DND-41 (cell line): ENCODE results near the gene GCHFR.

Source experiments
- ATAC-seq: fragments of 200-7000 bp; cut with Tn5 transposase; 3 replicates; pipeline ENCODE4 v1.9.1; 2021; ENCODE audit warnings: low read depth; ENCODE audit not compliant: insufficient read depth
- DNase-seq: peaks from one replicate; pipeline ENCODE4 v3.0.0-alpha.2; 2020
- H2AFZ ChIP-seq: 2 replicates; pipeline ENCODE4 v1.6.0; 2012; ENCODE audit warnings: low read depth, low read length
- H3K27ac ChIP-seq: 2 replicates; pipeline ENCODE4 v1.5.1; 2012; ENCODE audit warnings: low read length, inconsistent platforms
- H3K27me3 ChIP-seq: fragments of 200-600 bp; sonication (generic); 2 replicates; pipeline ENCODE4 v1.6.0; 2012; ENCODE audit warnings: low read length, mild to moderate bottlenecking, inconsistent platforms; ENCODE audit not compliant: insufficient read depth, poor library complexity
- H3K36me3 ChIP-seq: 2 replicates; pipeline ENCODE4 v1.5.1; 2012; ENCODE audit warnings: low read length, inconsistent platforms; ENCODE audit not compliant: insufficient read depth
- H3K4me1 ChIP-seq: 2 replicates; pipeline ENCODE4 v1.5.1; 2012; ENCODE audit warnings: mild to moderate bottlenecking, low read length; ENCODE audit not compliant: insufficient read depth
- H3K4me2 ChIP-seq: 2 replicates; pipeline ENCODE4 v1.6.0; 2012; ENCODE audit warnings: mild to moderate bottlenecking, moderate library complexity, low read length, inconsistent platforms; ENCODE audit not compliant: insufficient read depth
- H3K4me3 ChIP-seq, 2 experiments: fragments of 200-600 bp in 1 of 2; shearing (Covaris generic) in 1 of 2; 2 replicates each; pipeline ENCODE4 v1.5.1; 2012 to 2016; ENCODE audit warnings: inconsistent platforms in 2 of 2, low read length in 2 of 2, mild to moderate bottlenecking in 2 of 2, low read depth in 1 of 2, moderate library complexity in 1 of 2
- H3K79me2 ChIP-seq: 2 replicates; pipeline ENCODE4 v1.6.0; 2012; ENCODE audit warnings: low read length, inconsistent platforms; ENCODE audit not compliant: insufficient read depth
- H3K9ac ChIP-seq: 2 replicates; pipeline ENCODE4 v1.6.0; 2012; ENCODE audit warnings: low read depth, mild to moderate bottlenecking, inconsistent platforms, low read length, moderate library complexity
- H3K9me3 ChIP-seq: 2 replicates; pipeline ENCODE4 v1.5.1; 2012; ENCODE audit warnings: low read length, moderate library complexity, mild to moderate bottlenecking, inconsistent platforms; ENCODE audit not compliant: insufficient read depth, severe bottlenecking
- H4K20me1 ChIP-seq: 2 replicates; pipeline ENCODE4 v1.6.0; 2012; ENCODE audit warnings: low read length; ENCODE audit not compliant: insufficient read depth
- CTCF ChIP-seq: IDR thresholded peaks from 2 replicates; pipeline ENCODE4 v1.5.1; 2012; ENCODE audit warnings: borderline replicate concordance, low read length, moderate library complexity, mild to moderate bottlenecking; ENCODE audit not compliant: poor library complexity, severe bottlenecking; ENCODE audit errors: extremely low read depth
- EZH2 ChIP-seq: IDR thresholded peaks from 3 replicates; pipeline ENCODE4 v1.6.1; 2012; ENCODE audit warnings: borderline replicate concordance, low read depth, mild to moderate bottlenecking, moderate library complexity, low read length, inconsistent platforms; ENCODE audit not compliant: severe bottlenecking

GCHFR gene

GRCh38 chr15:40782609-40783227 lies 18.9 kb downstream of the GCHFR start:
- Histone ChIP-seq H3K4me3 (no peak overlapping the region), H3K27ac (no peak overlapping the region), H3K79me2 (peaks cover 23% of the 10 kb centered on the region), H4K20me1 (peaks cover 26% of the 10 kb centered on the region; the same call in 1 of the 2 replicates), H3K9ac (no peak overlapping the region), H3K9me3 (no peaks in the 10 kb centered on the region), H2AFZ (no peak overlapping the region), H3K4me2 (no peak overlapping the region), H3K36me3 (peaks cover 20% of the 10 kb centered on the region), H3K27me3 (no peaks in the 10 kb centered on the region), H3K4me1 (peaks cover 16% of the 10 kb centered on the region)
- DNase-seq (peak; percentile 69), ATAC-seq (peak; percentile 84)
- TF ChIP-seq CTCF: peak; percentile 87
- TF ChIP-seq EZH2: no peak

- Histone ChIP-seq H3K27ac (no peak overlapping the region), H3K9me3 (no peaks in the 10 kb centered on the region), H3K4me2 (no peak overlapping the region), H3K9ac (no peak overlapping the region), H3K36me3 (peaks cover 2% of the 10 kb centered on the region; the same call in 1 of the 2 replicates), H3K79me2 (peaks cover 29% of the 10 kb centered on the region), H2AFZ (no peak overlapping the region), H4K20me1 (peaks cover 37% of the 10 kb centered on the region; the same call in 1 of the 2 replicates), H3K27me3 (no peaks in the 10 kb centered on the region), H3K4me3 (no peak overlapping the region), H3K4me1 (peaks cover 33% of the 10 kb centered on the region)
- ATAC-seq (no peak), DNase-seq (no peak)
- TF ChIP-seq EZH2 (no peak), CTCF (no peak)
These were observed 21.3 kb downstream of the GCHFR start for GRCh38 chr15:40785164-40785563.

- Histone ChIP-seq H3K9ac (no peak overlapping the region), H3K27me3 (no peaks in the 10 kb centered on the region), H4K20me1 (peaks cover 37% of the 10 kb centered on the region; the same call in 1 of the 2 replicates), H3K4me2 (no peak overlapping the region), H3K36me3 (peaks cover 2% of the 10 kb centered on the region; the same call in 1 of the 2 replicates), H2AFZ (no peak overlapping the region), H3K27ac (no peak overlapping the region), H3K9me3 (no peaks in the 10 kb centered on the region), H3K79me2 (peaks cover 32% of the 10 kb centered on the region), H3K4me1 (peaks cover 33% of the 10 kb centered on the region), H3K4me3 (no peak overlapping the region)
- TF ChIP-seq CTCF: no peak
- TF ChIP-seq EZH2: no peak
- DNase-seq (no peak), ATAC-seq (no peak)
These were observed 21.9 kb downstream of the GCHFR start for GRCh38 chr15:40785814-40786213.
